ENCODE results near the gene ARHGAP26.

- TF ChIP-seq CTCF (IDR thresholded peaks at IDR 0.05): no peak
- TF ChIP-seq POLR2AphosphoS5 (IDR thresholded peaks at IDR 0.05): no peak
Observed at GRCh38 chr5:143046314-143046713, 276.1 kb downstream of the ARHGAP26 start.
